PC-3 (cell line): ENCODE measurements around the gene KCNIP4. TPM values are rescaled to one million over a fixed set of nuclear protein-coding genes. Genes with fewer than 3 reads are reported as not detected.

Experiments used
- ATAC-seq: fragments of 200-7000 bp; cut with Tn5 transposase; 2 replicates; pipeline ENCODE4 v1.9.1; 2020; ENCODE audit warnings: mild to moderate bottlenecking, moderate library complexity
- BruUV-seq: library from RNA; stranded (reverse); fragments of 400-500 nt; replicated peaks from 2 replicates; lab custom pipeline; 2021; lab: Mats Ljungman, UMichigan
- CTCF ChIA-PET: fragments of 300-600 bp; sonication (Branson Sonifier 250); formaldehyde crosslinking; loops from one replicate; lab custom pipeline; 2022; ENCODE audit warnings: antibody characterized with exemption; lab: Charles Lee
- POLR2A ChIA-PET: fragments of 300-600 bp; sonication (Branson Sonifier 250); formaldehyde crosslinking; loops from one replicate; lab custom pipeline; 2022; ENCODE audit warnings: antibody characterized with exemption; ENCODE audit not compliant: unreplicated experiment; lab: Charles Lee
- DNase-seq: peaks from one replicate; pipeline ENCODE4 v3.0.0-alpha.2; 2015
- H2AFZ ChIP-seq: fragments of 300-600 bp; sonication (generic); 2 replicates; pipeline ENCODE4 v1.6.0; 2016; ENCODE audit warnings: antibody characterized with exemption, low read length
- H3F3A ChIP-seq: fragments of 300-600 bp; sonication (generic); one replicate; pipeline ENCODE4 v1.6.0; 2017; ENCODE audit warnings: antibody characterized with exemption, low read length, control low read depth, mild to moderate bottlenecking; ENCODE audit not compliant: unreplicated experiment
- H3K27ac ChIP-seq: fragments of 300-600 bp; sonication (generic); 2 replicates; pipeline ENCODE4 v1.5.1; 2016; ENCODE audit warnings: mild to moderate bottlenecking, low read length
- H3K27me3 ChIP-seq: fragments of 300-600 bp; sonication (generic); 2 replicates; pipeline ENCODE4 v1.6.1; 2016; ENCODE audit warnings: low read length, mixed read lengths
- H3K36me3 ChIP-seq: fragments of 300-600 bp; sonication (generic); 2 replicates; pipeline ENCODE4 v1.6.1; 2016; ENCODE audit warnings: low read depth, mixed run types, low read length, mixed read lengths
- H3K4me1 ChIP-seq: fragments of 300-600 bp; sonication (generic); 2 replicates; pipeline ENCODE4 v1.5.1; 2016; ENCODE audit warnings: low read length; ENCODE audit not compliant: insufficient read depth
- H3K4me2 ChIP-seq: fragments of 300-600 bp; sonication (generic); 2 replicates; pipeline ENCODE4 v1.6.0; 2016; ENCODE audit warnings: low read length
- H3K4me3 ChIP-seq: fragments of 300-600 bp; sonication (generic); 2 replicates; pipeline ENCODE4 v1.5.1; 2016; ENCODE audit warnings: mild to moderate bottlenecking, low read length, mixed read lengths
- H3K79me2 ChIP-seq: fragments of 300-600 bp; sonication (generic); 2 replicates; pipeline ENCODE4 v1.6.1; 2017; ENCODE audit warnings: low read length, mixed read lengths
- H3K9ac ChIP-seq: fragments of 300-600 bp; sonication (generic); 2 replicates; pipeline ENCODE4 v1.6.0; 2016; ENCODE audit warnings: mild to moderate bottlenecking, low read length
- H3K9me2 ChIP-seq: fragments of 300-600 bp; sonication (generic); replicated peaks from 2 replicates; pipeline ENCODE4 v1.6.1; 2016; ENCODE audit warnings: mixed run types, low read length, mixed read lengths
- H3K9me3 ChIP-seq: fragments of 300-600 bp; sonication (generic); 2 replicates; pipeline ENCODE4 v1.6.1; 2016; ENCODE audit warnings: low read length, mixed read lengths
- H4K20me1 ChIP-seq: fragments of 300-600 bp; sonication (generic); 2 replicates; pipeline ENCODE4 v1.6.1; 2016; ENCODE audit warnings: low read length, mixed read lengths
- EZH2 ChIP-seq: fragments of 300-600 bp; sonication (generic); IDR thresholded peaks from one replicate; pipeline ENCODE4 v1.6.1; 2017; ENCODE audit warnings: antibody characterized with exemption, mild to moderate bottlenecking, low read length; ENCODE audit not compliant: unreplicated experiment
- EZH2phosphoT487 ChIP-seq: fragments of 300-600 bp; sonication (generic); IDR thresholded peaks from 2 replicates; pipeline ENCODE4 v1.6.1; 2018; ENCODE audit warnings: mild to moderate bottlenecking, antibody characterized with exemption, low read length, borderline replicate concordance
- intact Hi-C: fragments of 100-400 bp; cut with micrococcal nuclease; formaldehyde crosslinking; loops from 2 replicates; pipeline ENCODE4 v1.9.0; 2023
- total RNA-seq: library from RNA; depleted of rRNA; stranded (reverse); fragments of >200 nt; gene quantifications from 2 replicates; pipeline ENCODE4 v1.2.3, GENCODE V29; 2014
- TF ChIP-seq, protein P1 (sequence below): fragments of 300-600 bp; sonication (generic); conservative IDR thresholded peaks from 2 replicates; pipeline ENCODE4 v1.5.1; 2017; ENCODE audit warnings: antibody characterized with exemption, low read depth, mild to moderate bottlenecking, low read length

KCNIP4 gene
- total RNA-seq, 1 experiment from 2014 or later, result not detected

DNA sequence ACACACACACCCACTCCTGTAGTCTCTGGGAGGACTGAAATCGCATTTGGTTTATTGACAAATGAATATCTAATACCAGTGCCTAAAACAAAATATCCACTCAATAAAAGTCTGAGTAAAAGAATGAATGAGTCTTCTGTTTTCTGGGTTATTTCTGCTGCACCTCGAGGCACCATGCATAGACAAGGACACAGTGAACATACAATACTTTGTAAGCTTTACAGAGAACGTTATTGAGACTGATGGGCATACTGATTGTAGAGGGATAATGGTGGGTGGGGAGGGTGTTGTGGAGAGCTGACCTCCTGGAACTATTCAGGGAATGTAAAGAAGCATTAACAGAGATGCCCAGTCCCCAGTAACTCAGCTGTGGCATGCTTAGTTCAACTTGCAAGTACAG lies 14.1 kb upstream of the KCNIP4 start:
- H3K9me3 ChIP-seq, result no peaks in the 10 kb centered on the region
- no peak overlapping the region for H3K4me2 ChIP-seq
- TF ChIP-seq EZH2phosphoT487, result no peak
- TF ChIP-seq EZH2, result no peak
- TF ChIP-seq, protein P1, sequence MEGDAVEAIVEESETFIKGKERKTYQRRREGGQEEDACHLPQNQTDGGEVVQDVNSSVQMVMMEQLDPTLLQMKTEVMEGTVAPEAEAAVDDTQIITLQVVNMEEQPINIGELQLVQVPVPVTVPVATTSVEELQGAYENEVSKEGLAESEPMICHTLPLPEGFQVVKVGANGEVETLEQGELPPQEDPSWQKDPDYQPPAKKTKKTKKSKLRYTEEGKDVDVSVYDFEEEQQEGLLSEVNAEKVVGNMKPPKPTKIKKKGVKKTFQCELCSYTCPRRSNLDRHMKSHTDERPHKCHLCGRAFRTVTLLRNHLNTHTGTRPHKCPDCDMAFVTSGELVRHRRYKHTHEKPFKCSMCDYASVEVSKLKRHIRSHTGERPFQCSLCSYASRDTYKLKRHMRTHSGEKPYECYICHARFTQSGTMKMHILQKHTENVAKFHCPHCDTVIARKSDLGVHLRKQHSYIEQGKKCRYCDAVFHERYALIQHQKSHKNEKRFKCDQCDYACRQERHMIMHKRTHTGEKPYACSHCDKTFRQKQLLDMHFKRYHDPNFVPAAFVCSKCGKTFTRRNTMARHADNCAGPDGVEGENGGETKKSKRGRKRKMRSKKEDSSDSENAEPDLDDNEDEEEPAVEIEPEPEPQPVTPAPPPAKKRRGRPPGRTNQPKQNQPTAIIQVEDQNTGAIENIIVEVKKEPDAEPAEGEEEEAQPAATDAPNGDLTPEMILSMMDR, result no peak
- ATAC-seq (no peak), DNase-seq (no peak)
- no peaks in the 10 kb centered on the region for H3K27me3 ChIP-seq
- BruUV-seq, result no TSS peak
- no peaks in the 10 kb centered on the region for H3K9me2 ChIP-seq
- no peaks in the 10 kb centered on the region for H4K20me1 ChIP-seq
- ChIA-PET POLR2A (no interaction called here), CTCF (no interaction called here)
- no peaks in the 10 kb centered on the region for H3F3A ChIP-seq
- intact Hi-C loops, result no loop called here
- H3K4me3 ChIP-seq, result no peak overlapping the region
- no peaks in the 10 kb centered on the region for H3K79me2 ChIP-seq
- H3K4me1 ChIP-seq, result no peaks in the 10 kb centered on the region
- no peak overlapping the region for H3K27ac ChIP-seq
- no peak overlapping the region for H2AFZ ChIP-seq
- no peak overlapping the region for H3K9ac ChIP-seq
- no peaks in the 10 kb centered on the region for H3K36me3 ChIP-seq

DNA sequence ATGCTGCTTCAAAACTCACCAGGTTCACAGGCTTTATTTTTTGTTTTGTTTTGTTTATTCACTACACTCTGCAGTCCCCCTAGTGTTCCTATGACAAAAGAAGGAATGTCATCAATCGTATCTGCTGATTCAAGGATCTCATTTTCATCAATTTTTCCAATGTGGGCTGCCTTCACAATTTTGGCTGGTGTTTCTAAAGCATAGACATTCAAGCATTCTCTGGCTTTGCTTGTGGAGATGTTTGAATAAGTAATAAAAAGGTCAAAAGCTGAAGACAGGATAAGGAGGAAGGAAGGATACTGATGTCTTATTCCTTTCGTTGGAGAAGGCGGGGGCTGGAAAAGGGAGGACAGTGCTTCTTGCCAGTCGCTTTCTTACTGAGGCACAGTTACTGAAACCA lies 12.2 kb upstream of the KCNIP4 start:
- Histone ChIP-seq H3K9ac (no peak overlapping the region), H3K27ac (no peak overlapping the region), H3K36me3 (no peaks in the 10 kb centered on the region), H4K20me1 (no peaks in the 10 kb centered on the region), H2AFZ (no peak overlapping the region), H3K27me3 (no peaks in the 10 kb centered on the region), H3K9me3 (no peaks in the 10 kb centered on the region), H3K4me1 (no peaks in the 10 kb centered on the region), H3K79me2 (no peaks in the 10 kb centered on the region), H3K4me3 (no peak overlapping the region), H3F3A (no peaks in the 10 kb centered on the region), H3K9me2 (no peaks in the 10 kb centered on the region), H3K4me2 (no peak overlapping the region)
- no peak for TF ChIP-seq EZH2phosphoT487
- TF ChIP-seq EZH2, result no peak
- TF ChIP-seq, protein P1, result no peak
- CTCF ChIA-PET, result no interaction called here
- intact Hi-C loops, result no loop called here
- ATAC-seq, result no peak
- POLR2A ChIA-PET, result no interaction called here
- BruUV-seq, result no TSS peak
- DNase-seq, result no peak

DNA sequence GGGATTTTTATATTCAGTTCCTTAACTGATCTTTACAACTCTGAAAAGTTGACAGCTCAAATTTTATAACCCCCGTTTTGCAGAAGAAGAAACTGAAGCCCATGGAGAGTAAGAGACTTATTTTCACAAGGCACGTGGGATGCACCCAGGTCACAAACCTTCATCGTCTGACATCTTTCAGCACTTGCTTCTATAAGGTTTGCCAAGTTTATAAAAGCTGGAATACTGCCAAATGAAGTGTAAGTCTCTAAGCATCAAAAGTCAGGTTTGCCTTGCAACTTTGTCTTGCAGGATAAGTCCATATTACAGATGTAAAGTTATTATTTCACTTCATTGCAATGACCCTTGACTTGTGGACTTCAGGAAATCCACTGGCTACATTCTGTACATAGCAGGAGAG lies 6.3 kb upstream of the KCNIP4 start:
- Histone ChIP-seq H3K9me2 (no peaks in the 10 kb centered on the region), H3K36me3 (no peaks in the 10 kb centered on the region), H4K20me1 (no peaks in the 10 kb centered on the region), H3K79me2 (no peaks in the 10 kb centered on the region), H3K4me3 (no peak overlapping the region), H3K9ac (no peak overlapping the region), H3K27me3 (no peaks in the 10 kb centered on the region), H3K4me2 (no peak overlapping the region), H3K27ac (no peak overlapping the region), H3F3A (no peaks in the 10 kb centered on the region), H3K4me1 (no peaks in the 10 kb centered on the region), H3K9me3 (no peaks in the 10 kb centered on the region), H2AFZ (no peak overlapping the region)
- ChIA-PET POLR2A (no interaction called here), CTCF (no interaction called here)
- TF ChIP-seq, protein P1, result no peak
- TF ChIP-seq EZH2 (no peak), EZH2phosphoT487 (no peak)
- intact Hi-C loops, result no loop called here
- DNase-seq (no peak), ATAC-seq (no peak)
- no TSS peak for BruUV-seq
